Mesenchymal stem cell (in vitro differentiated cells and primary cell): ENCODE measurements around the gene SLC9C2.

Source experiments
- DNase-seq: peaks from one replicate; pipeline ENCODE4 v3.0.0-alpha.2; 2013
- H2AFZ ChIP-seq: one replicate; pipeline ENCODE4 v1.6.1; 2013; ENCODE audit warnings: low read depth, mild to moderate bottlenecking, control low read depth, inconsistent platforms, low read length, moderate library complexity
- H2AK5ac ChIP-seq: 2 replicates; pipeline ENCODE4 v1.6.1; 2013; ENCODE audit warnings: low read length, moderate library complexity, mild to moderate bottlenecking, inconsistent platforms; ENCODE audit not compliant: severe bottlenecking
- H2BK120ac ChIP-seq: one replicate; pipeline ENCODE4 v1.6.1; 2013; ENCODE audit warnings: low read depth, mild to moderate bottlenecking, inconsistent platforms, low read length, moderate library complexity
- H2BK12ac ChIP-seq, 2 experiments: one replicate each; pipeline ENCODE4 v1.6.1; 2013; ENCODE audit warnings: inconsistent platforms in 2 of 2, low read length in 2 of 2, mild to moderate bottlenecking in 2 of 2, moderate library complexity in 2 of 2, control low read depth in 1 of 2
- H2BK15ac ChIP-seq: one replicate; pipeline ENCODE4 v1.6.1; 2013; ENCODE audit warnings: mild to moderate bottlenecking, low read depth, inconsistent platforms; ENCODE audit not compliant: poor library complexity, severe bottlenecking
- H2BK5ac ChIP-seq: 2 replicates; pipeline ENCODE4 v1.6.1; 2013; ENCODE audit warnings: low read depth, mild to moderate bottlenecking, low read length, control low read depth, inconsistent platforms; ENCODE audit not compliant: poor library complexity, severe bottlenecking
- H3K14ac ChIP-seq, 2 experiments: one replicate each; pipeline ENCODE4 v1.6.1; 2013; ENCODE audit warnings: inconsistent platforms in 2 of 2, low read length in 2 of 2, control low read depth in 1 of 2, mild to moderate bottlenecking in 1 of 2, moderate library complexity in 1 of 2
- H3K18ac ChIP-seq, 2 experiments: one replicate each; pipeline ENCODE4 v1.6.1; 2013; ENCODE audit warnings: inconsistent platforms in 2 of 2, low read length in 2 of 2, control low read depth in 1 of 2, low read depth in 1 of 2, mild to moderate bottlenecking in 1 of 2
- H3K23ac ChIP-seq, 2 experiments: one replicate each; pipeline ENCODE4 v1.6.1; 2013; ENCODE audit warnings: inconsistent platforms in 2 of 2, low read length in 2 of 2, mild to moderate bottlenecking in 2 of 2, moderate library complexity in 2 of 2, control low read depth in 1 of 2
- H3K27ac ChIP-seq: 2 replicates; pipeline ENCODE4 v1.5.1; 2013; ENCODE audit warnings: mild to moderate bottlenecking, moderate library complexity, low read length, control low read depth, inconsistent platforms; ENCODE audit not compliant: poor library complexity, severe bottlenecking
- H3K27me3 ChIP-seq, 2 experiments: 2 replicates each; pipeline versions ENCODE4 v1.6.1 to v1.7.0; 2013; ENCODE audit warnings: low read length in 2 of 2, mild to moderate bottlenecking in 2 of 2, moderate library complexity in 2 of 2, control low read depth in 1 of 2, inconsistent platforms in 1 of 2; ENCODE audit not compliant: control insufficient read depth in 1 of 2, insufficient read depth in 1 of 2
- H3K36me3 ChIP-seq, 2 experiments: 2 replicates each; pipeline versions ENCODE4 v1.6.1 to v1.7.0; 2013; ENCODE audit warnings: low read length in 2 of 2, control low read depth in 1 of 2, inconsistent platforms in 1 of 2, low read depth in 1 of 2, mild to moderate bottlenecking in 1 of 2; ENCODE audit not compliant: insufficient read depth in 2 of 2, control insufficient read depth in 1 of 2
- H3K4ac ChIP-seq, 2 experiments: one replicate each; pipeline ENCODE4 v1.6.1; 2013; ENCODE audit warnings: inconsistent platforms in 2 of 2, low read length in 2 of 2, mild to moderate bottlenecking in 2 of 2, moderate library complexity in 2 of 2, control low read depth in 1 of 2, low read depth in 1 of 2
- H3K4me1 ChIP-seq: 2 replicates; pipeline ENCODE4 v1.6.1; 2013; ENCODE audit warnings: low read depth, low read length, control low read depth; ENCODE audit not compliant: control insufficient read depth, insufficient read depth
- H3K4me2 ChIP-seq: 2 replicates; pipeline ENCODE4 v1.6.1; 2013; ENCODE audit warnings: low read length, mild to moderate bottlenecking, inconsistent platforms; ENCODE audit not compliant: poor library complexity, severe bottlenecking
- H3K4me3 ChIP-seq, 2 experiments: 2 replicates each; pipeline versions ENCODE4 v1.5.1 to v1.7.0; 2013; ENCODE audit warnings: low read length in 2 of 2, mild to moderate bottlenecking in 2 of 2, control low read depth in 1 of 2, low read depth in 1 of 2; ENCODE audit not compliant: insufficient read depth in 1 of 2
- H3K79me1 ChIP-seq: replicated peaks from 2 replicates; pipeline ENCODE4 v1.6.1; 2013; ENCODE audit warnings: mild to moderate bottlenecking, control low read depth, low read length, inconsistent platforms; ENCODE audit not compliant: poor library complexity, severe bottlenecking
- H3K9ac ChIP-seq: 2 replicates; pipeline ENCODE4 v1.7.0; 2013; ENCODE audit warnings: mild to moderate bottlenecking, low read length, moderate library complexity
- H3K9me3 ChIP-seq: 2 replicates; pipeline ENCODE4 v1.7.0; 2013; ENCODE audit warnings: mild to moderate bottlenecking, low read length; ENCODE audit not compliant: control insufficient read depth
- H4K8ac ChIP-seq: one replicate; pipeline ENCODE4 v1.6.1; 2013; ENCODE audit warnings: inconsistent platforms, mild to moderate bottlenecking, low read length, moderate library complexity
- H4K91ac ChIP-seq: one replicate; pipeline ENCODE4 v1.6.1; 2013; ENCODE audit warnings: mild to moderate bottlenecking, low read length, inconsistent platforms
- WGBS: methylation state at CpG from one replicate; pipeline ENCODE4 v1.1.7; 2013; ENCODE audit warnings: mixed read lengths; 5-methylcytosine and 5-hydroxymethylcytosine counted together

SLC9C2 gene

DNA sequence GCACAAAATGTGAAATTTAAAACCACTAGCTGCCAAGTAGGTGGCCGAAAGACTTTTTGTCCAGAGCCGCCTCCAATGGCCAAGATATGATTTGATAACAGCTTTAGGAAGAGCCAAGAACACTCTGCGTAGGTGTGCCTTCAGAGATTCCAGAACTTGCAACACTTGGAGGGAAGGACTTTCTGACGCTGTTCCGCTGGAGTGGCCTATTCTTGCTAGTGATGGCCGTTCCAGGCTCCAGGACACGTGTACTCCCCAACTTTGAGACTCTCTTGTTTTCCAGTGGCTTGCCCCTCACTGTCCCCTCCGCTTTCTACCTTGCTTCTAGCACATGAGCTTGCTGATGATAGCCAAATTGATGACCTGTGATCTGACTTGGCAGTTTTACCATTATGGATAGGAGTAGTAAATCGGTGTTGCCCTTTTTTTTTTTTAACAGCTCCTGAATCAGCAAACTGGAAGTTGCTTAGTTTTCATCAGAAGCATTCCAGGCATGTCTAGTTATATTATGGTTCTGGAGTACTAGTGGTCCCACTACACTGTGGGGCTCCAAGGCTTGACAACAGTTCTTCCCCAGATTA lies 124.7 kb downstream of the SLC9C2 start:
- H2BK15ac ChIP-seq: no peak overlapping the region
- H3K9me3 ChIP-seq: no peaks in the 10 kb centered on the region
- no peak overlapping the region for H2AFZ ChIP-seq
- peak overlapping the region; percentile 98 for H3K18ac ChIP-seq
- H3K27ac ChIP-seq: peak overlapping the region; percentile 12
- H3K9ac ChIP-seq: peak overlapping the region; percentile 98
- H3K36me3 ChIP-seq: peaks cover 0 to 32% of the 10 kb centered on the region in 2 experiments
- H3K79me1 ChIP-seq: peaks cover 10% of the 10 kb centered on the region
- peak overlapping the region; percentile 90 for H4K8ac ChIP-seq
- H2BK12ac ChIP-seq: no peak overlapping the region
- H4K91ac ChIP-seq: no peak overlapping the region
- 0% methylated on average over 8 of the region's 9 CpGs for whole genome bisulfite sequencing
- H3K4ac ChIP-seq: peak overlapping the region; percentile 0 to 98
- no peak overlapping the region for H3K14ac ChIP-seq
- H3K4me1 ChIP-seq: peaks cover 3% of the 10 kb centered on the region
- no peak overlapping the region for H3K23ac ChIP-seq
- no peak overlapping the region for H2AK5ac ChIP-seq
- DNase-seq: peak; percentile 75
- peak overlapping the region; percentile 88 to 99 for H3K4me3 ChIP-seq
- H3K27me3 ChIP-seq: no peaks in the 10 kb centered on the region
- H2BK5ac ChIP-seq: peak overlapping the region; percentile 3
- peak overlapping the region; percentile 86 for H3K4me2 ChIP-seq
- no peak overlapping the region for H2BK120ac ChIP-seq

DNA sequence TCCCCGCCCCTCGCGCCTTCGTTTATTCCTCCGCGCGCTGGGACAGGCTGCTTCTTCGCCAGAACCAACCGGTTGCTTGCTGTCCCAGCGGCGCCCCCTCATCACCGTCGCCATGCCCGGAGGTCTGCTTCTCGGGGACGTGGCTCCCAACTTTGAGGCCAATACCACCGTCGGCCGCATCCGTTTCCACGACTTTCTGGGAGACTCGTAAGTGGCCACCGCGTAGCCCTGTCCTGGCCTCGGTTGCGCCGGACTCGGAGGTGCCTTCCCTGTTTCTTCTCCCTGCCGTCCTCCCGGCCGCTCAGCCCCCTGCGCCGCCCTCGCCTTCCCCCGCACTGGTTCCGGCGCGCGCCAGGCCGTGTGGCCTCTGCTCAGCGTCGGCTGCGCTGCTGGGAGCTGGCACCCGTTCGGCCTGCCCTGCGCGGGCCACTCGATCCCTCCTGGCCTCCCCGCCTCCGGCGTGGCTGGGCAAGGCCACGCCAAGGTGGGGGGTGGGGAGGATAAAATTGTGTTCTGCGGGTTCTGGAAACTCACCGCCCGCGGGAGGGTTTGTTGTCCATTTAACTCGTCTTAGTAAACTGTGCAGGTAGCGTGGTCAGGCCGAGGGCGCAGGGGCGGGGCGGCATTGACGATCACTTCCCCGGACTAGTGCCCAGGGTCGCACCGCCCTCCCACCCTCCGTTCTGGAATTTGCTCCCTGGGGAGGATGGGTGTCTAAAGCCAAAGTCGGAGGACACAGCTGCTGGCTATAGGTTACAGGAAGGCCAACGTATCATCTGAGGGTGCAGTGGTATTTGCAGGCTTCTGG lies 125.4 kb downstream of the SLC9C2 start, which contains the start of gene PRDX6:
TSS of gene PRDX6 (plus strand) at position 50 of the 808 bp plus-strand sequence. CDS start at position 113, 63 bp downstream.
- peak within 1 kb of the TSS; percentile 98 to 100 for H3K18ac ChIP-seq
- H2BK5ac ChIP-seq: peak within 1 kb of the TSS; percentile 75
- peak within 1 kb of the TSS; percentile 25 to 96 for H2BK12ac ChIP-seq
- H3K27me3 ChIP-seq: no peaks in the 10 kb centered on the region
- H3K36me3 ChIP-seq: peaks cover 0 to 25% of the 10 kb centered on the region in 2 experiments
- DNase-seq: peak; percentile 87
- H3K9me3 ChIP-seq: no peaks in the 10 kb centered on the region
- peak within 1 kb of the TSS; percentile 87 for H2BK120ac ChIP-seq
- H2BK15ac ChIP-seq: peak within 1 kb of the TSS; percentile 90
- peak within 1 kb of the TSS; percentile 95 to 98 for H3K4ac ChIP-seq
- H4K8ac ChIP-seq: peak within 1 kb of the TSS; percentile 90
- H3K4me1 ChIP-seq: peaks cover 3% of the 10 kb centered on the region
- peak within 1 kb of the TSS; percentile 88 to 99 for H3K4me3 ChIP-seq
- H3K79me1 ChIP-seq: peaks cover 10% of the 10 kb centered on the region
- under 1% methylated on average over 69 of the region's 69 CpGs for WGBS
- peak within 1 kb of the TSS; percentile 93 for H3K27ac ChIP-seq
- H3K14ac ChIP-seq: peak within 1 kb of the TSS; percentile 90 to 99
- H4K91ac ChIP-seq: peak within 1 kb of the TSS; percentile 95
- H3K9ac ChIP-seq: peak within 1 kb of the TSS; percentile 98
- peak within 1 kb of the TSS; percentile 18 for H2AK5ac ChIP-seq
- H3K23ac ChIP-seq: peak within 1 kb of the TSS; percentile 49 to 93
- H2AFZ ChIP-seq: peak within 1 kb of the TSS; percentile 96
- peak within 1 kb of the TSS; percentile 86 for H3K4me2 ChIP-seq

DNA sequence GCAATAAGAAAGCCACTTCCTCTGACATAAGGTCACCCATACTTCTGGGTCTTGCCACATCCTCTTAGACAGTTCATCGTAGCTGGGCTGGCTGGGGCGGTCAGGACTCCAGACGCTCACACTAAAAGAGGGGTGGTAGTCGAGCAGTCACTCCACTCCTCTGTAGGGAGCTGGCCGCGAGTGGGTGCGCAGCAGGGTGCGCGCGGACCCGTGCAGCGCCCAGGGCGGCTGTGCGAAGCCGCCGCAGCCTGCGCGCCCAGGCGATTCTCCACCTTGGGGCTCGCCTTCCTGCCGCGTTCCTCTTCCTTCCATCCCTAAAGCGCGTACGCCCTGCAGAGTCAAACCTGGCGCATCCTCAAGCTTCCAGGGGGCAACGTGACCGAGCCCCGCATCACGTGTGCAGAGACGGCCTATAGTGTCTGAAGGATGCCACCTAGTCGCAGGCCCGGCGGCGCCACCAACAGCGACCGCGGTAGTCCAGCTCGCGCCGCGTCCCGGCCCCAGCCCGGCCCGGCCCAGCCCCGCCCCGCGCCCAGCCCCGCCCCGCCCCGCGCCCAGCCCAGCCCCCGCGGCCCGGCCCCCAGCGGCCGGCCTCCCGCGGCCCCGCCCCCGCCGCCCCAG lies 126.1 kb downstream of the SLC9C2 start:
- H2BK15ac ChIP-seq: peak overlapping the region; percentile 9
- no peak overlapping the region for H2AK5ac ChIP-seq
- peak overlapping the region; percentile 87 for H2BK120ac ChIP-seq
- H3K18ac ChIP-seq: peak overlapping the region; percentile 97 to 100
- peaks cover 0 to 18% of the 10 kb centered on the region in 2 experiments for H3K36me3 ChIP-seq
- H3K9ac ChIP-seq: peak overlapping the region; percentile 98
- H3K4ac ChIP-seq: peak overlapping the region; percentile 86 to 95
- peak overlapping the region; percentile 79 for H4K8ac ChIP-seq
- peak overlapping the region; percentile 87 to 99 for H3K4me3 ChIP-seq
- H3K23ac ChIP-seq: peak overlapping the region in 1 of 2 experiments; percentile 93
- peak overlapping the region; percentile 25 to 96 for H2BK12ac ChIP-seq
- WGBS: under 1% methylated on average over 12 of the region's 62 CpGs
- H2BK5ac ChIP-seq: peak overlapping the region; percentile 75
- no peaks in the 10 kb centered on the region for H3K27me3 ChIP-seq
- H2AFZ ChIP-seq: peak overlapping the region; percentile 96
- peak overlapping the region in 1 of 2 experiments; percentile 96 for H3K14ac ChIP-seq
- no peaks in the 10 kb centered on the region for H3K9me3 ChIP-seq
- H3K4me1 ChIP-seq: peaks cover 3% of the 10 kb centered on the region
- peaks cover 11% of the 10 kb centered on the region for H3K79me1 ChIP-seq
- peak overlapping the region; percentile 87 for H4K91ac ChIP-seq
- H3K27ac ChIP-seq: peak overlapping the region; percentile 64
- peak overlapping the region; percentile 82 for H3K4me2 ChIP-seq
- peak; percentile 91 for DNase-seq
